Measurements from ENCODE around the gene RASSF10. TPM values are rescaled to one million over a fixed set of nuclear protein-coding genes. Genes with fewer than 3 reads are reported as not detected.

The RASSF10 gene
- polyA plus RNA-seq, 2 of the 4 experiments (the other 2 are of a cell fraction), result 3.9 to 10.3 TPM

DNA sequence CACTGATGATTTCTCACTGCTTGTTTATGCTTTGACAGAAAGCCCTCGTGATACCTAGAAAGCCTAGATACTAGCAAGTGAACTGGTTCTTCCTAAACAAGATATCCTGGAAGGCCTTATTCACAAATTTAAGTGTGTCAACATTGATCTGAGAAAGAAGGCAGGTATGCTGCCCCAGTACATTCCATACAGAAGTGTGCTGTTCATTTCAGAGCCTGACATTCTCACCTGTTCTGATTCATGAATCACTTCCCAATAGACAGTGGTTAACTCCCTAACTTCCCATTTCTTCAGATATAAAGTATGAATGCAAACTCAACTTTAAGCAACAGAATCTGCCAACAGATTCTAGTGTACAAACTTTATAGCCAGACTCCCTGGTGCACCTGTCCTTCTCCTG, 15.5 kb upstream of the RASSF10 start (continued):
- TF ChIP-seq, protein P1, sequence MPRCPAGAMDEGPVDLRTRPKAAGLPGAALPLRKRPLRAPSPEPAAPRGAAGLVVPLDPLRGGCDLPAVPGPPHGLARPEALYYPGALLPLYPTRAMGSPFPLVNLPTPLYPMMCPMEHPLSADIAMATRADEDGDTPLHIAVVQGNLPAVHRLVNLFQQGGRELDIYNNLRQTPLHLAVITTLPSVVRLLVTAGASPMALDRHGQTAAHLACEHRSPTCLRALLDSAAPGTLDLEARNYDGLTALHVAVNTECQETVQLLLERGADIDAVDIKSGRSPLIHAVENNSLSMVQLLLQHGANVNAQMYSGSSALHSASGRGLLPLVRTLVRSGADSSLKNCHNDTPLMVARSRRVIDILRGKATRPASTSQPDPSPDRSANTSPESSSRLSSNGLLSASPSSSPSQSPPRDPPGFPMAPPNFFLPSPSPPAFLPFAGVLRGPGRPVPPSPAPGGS (IDR thresholded peaks at IDR 0.05), result no peak
- TF ChIP-seq GATA3 (IDR thresholded peaks at IDR 0.05; ENCODE audit: borderline replicate concordance), result no peak
- TF ChIP-seq POLR2AphosphoS2 (conservative IDR thresholded peaks at IDR 0.05; ENCODE audit: low read length), result no peak
- no peak for TF ChIP-seq HEYL (CRISPR knock-in tag; IDR thresholded peaks at IDR 0.05)
- no peak for TF ChIP-seq FOXS1 (CRISPR knock-in tag; IDR thresholded peaks at IDR 0.05)

DNA sequence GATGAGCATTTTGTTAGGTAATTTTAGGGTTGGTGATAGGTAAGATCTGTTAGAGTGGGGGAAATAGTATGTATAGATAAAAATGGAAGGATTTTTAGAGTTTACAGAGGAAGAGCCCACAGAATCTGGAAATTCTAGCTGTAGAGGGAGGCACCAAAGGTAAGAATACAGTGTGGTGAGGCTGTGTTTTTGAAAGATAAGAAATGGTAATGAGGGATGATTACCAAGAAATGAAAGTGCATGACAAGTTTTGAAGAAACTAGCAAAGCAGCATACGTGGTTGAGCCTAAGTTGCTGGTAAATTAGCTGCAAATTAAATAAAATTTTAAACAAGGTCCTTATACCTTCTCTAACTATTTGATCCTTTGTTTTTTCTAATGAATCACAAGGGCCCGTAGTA, 14.6 kb upstream of the RASSF10 start:
- Histone ChIP-seq H3K4me3 (no peak overlapping the region), H3K27ac (no peak overlapping the region), H3K4me1 (no peaks in the 10 kb centered on the region), H3K4me2 (no peak overlapping the region), H3K9me3 (no peaks in the 10 kb centered on the region)
- DNase-seq (ENCODE audit: low read depth in 1 of 2, low spot score in 1 of 2), result no peak
- no peak for TF ChIP-seq MYC (IDR thresholded peaks at IDR 0.05; ENCODE audit: borderline replicate concordance, low read length)
- no peak for TF ChIP-seq ZFP36 (IDR thresholded peaks at IDR 0.05; ENCODE audit: borderline replicate concordance, partially characterized antibody)
- no peak for TF ChIP-seq USF2 (IDR thresholded peaks at IDR 0.05)
- ATAC-seq, result no peak
- 70% methylated on average over 2 of the region's 2 CpGs for WGBS (ENCODE audit: missing lambda C conversion rate)
- ChIA-PET CTCF (interaction anchor here (3.4 kb wide), 1 partner anchor 15 kb away, joined by 10 read pairs; the partner anchor contains the start of gene RASSF10), POLR2A (no interaction called here)
- peak; percentile 32 for FAIRE-seq

DNA sequence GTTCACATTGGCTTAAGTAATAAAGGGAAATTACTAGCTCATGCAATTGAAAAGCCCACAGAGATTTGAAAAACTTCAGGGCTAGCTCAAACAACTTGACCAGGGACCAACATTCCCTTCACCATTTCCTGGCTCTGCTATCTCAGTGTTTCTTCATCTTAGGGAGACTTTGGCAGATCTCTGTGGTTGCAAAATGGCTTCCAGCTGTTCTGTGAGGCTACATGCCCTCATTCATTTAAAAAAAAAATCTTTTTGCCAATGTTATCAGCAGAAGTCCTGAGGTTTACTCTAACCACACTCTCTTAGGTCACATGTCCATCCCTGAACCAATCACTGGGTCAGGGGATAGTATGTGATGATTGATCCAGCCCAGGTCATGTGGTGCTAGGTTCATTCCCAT, 13.9 kb upstream of the RASSF10 start:
- no peaks in the 10 kb centered on the region for H3K4me1 ChIP-seq
- TF ChIP-seq NR3C1 (IDR thresholded peaks at IDR 0.05) (no peak), USF2 (IDR thresholded peaks at IDR 0.05) (0 out of 2 replicates have a peak, but pooled peaks have one; percentile 31)
- no peak overlapping the region for H3K4me3 ChIP-seq
- no peaks in the 10 kb centered on the region for H3K9me3 ChIP-seq
- FAIRE-seq (no peak), DNase-seq (ENCODE audit: low read depth in 1 of 2, low spot score in 1 of 2) (no peak), ATAC-seq (no peak)
- no peak overlapping the region for H3K4me2 ChIP-seq
- CTCF ChIA-PET, result interaction anchor here (3.4 kb wide), 1 partner anchor 14 kb away, joined by 10 read pairs; the partner anchor contains the start of gene RASSF10
- H3K27ac ChIP-seq, result no peak overlapping the region
- POLR2A ChIA-PET, result no interaction called here

- FAIRE-seq (no peak), ATAC-seq (no peak), DNase-seq (ENCODE audit: low read depth in 1 of 2, low spot score in 1 of 2) (no peak)
- ChIA-PET POLR2A (no interaction called here), CTCF (no interaction called here)
- H3K4me1 ChIP-seq, result no peaks in the 10 kb centered on the region
- H3K4me3 ChIP-seq, result no peak overlapping the region
- H3K4me2 ChIP-seq, result no peak overlapping the region
- H3K27ac ChIP-seq, result no peak overlapping the region
- no peak for TF ChIP-seq POLR2A (IDR thresholded peaks at IDR 0.05; ENCODE audit: low read length)
- TF ChIP-seq SREBF2 (IDR thresholded peaks at IDR 0.05), result no peak
- no peak for TF ChIP-seq EHF (CRISPR knock-in tag; IDR thresholded peaks at IDR 0.05)
- TF ChIP-seq HOXB13 (CRISPR knock-in tag; IDR thresholded peaks at IDR 0.05; ENCODE audit: low read depth), result no peak
- no peak for TF ChIP-seq TFCP2L1 (CRISPR knock-in tag; IDR thresholded peaks at IDR 0.05)
- TF ChIP-seq RAD21 (conservative IDR thresholded peaks at IDR 0.05 in 1 of 2, IDR thresholded peaks at IDR 0.05 in 1 of 2), result no peak
- TF ChIP-seq MAZ (IDR thresholded peaks at IDR 0.05; ENCODE audit: borderline replicate concordance, low read depth, low read length), result no peak
- TF ChIP-seq SMC3 (IDR thresholded peaks at IDR 0.05), result no peak
- TF ChIP-seq, protein P2, sequence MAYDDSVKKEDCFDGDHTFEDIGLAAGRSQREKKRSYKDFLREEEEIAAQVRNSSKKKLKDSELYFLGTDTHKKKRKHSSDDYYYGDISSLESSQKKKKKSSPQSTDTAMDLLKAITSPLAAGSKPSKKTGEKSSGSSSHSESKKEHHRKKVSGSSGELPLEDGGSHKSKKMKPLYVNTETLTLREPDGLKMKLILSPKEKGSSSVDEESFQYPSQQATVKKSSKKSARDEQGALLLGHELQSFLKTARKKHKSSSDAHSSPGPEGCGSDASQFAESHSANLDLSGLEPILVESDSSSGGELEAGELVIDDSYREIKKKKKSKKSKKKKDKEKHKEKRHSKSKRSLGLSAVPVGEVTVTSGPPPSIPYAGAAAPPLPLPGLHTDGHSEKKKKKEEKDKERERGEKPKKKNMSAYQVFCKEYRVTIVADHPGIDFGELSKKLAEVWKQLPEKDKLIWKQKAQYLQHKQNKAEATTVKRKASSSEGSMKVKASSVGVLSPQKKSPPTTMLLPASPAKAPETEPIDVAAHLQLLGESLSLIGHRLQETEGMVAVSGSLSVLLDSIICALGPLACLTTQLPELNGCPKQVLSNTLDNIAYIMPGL (CRISPR knock-in tag; IDR thresholded peaks at IDR 0.05; ENCODE audit: borderline replicate concordance), result no peak
- TF ChIP-seq JUN (IDR thresholded peaks at IDR 0.05), result no peak
- TF ChIP-seq RFX5 (IDR thresholded peaks at IDR 0.05), result no peak
- no peaks in the 10 kb centered on the region for H3K9me3 ChIP-seq
Observed at GRCh38 chr11:12995823-12996222, 13.3 kb upstream of the RASSF10 start.

Measured in A549 (cell line).